ENCODE measurements around the gene SH3YL1.

Gene SH3YL1

GRCh38 chr2:263774-264492 is at the start of gene SH3YL1:
TSS of gene SH3YL1 (minus strand) at chr2:264032. CDS start at chr2:263984, 48 bp downstream.
- peak; percentile 76 for DNase-seq

- no peak for DNase-seq
These were observed 47.2 kb upstream of the SH3YL1 start for GRCh38 chr2:310994-311393.

- no peak for DNase-seq
These were observed 46.2 kb upstream of the SH3YL1 start for GRCh38 chr2:309954-310510.

- DNase-seq = peak; percentile 15
These were observed 45.5 kb upstream of the SH3YL1 start for GRCh38 chr2:309148-309953.

GRCh38 chr2:305366-305765 is 41.5 kb upstream of the SH3YL1 start:
- no peak for DNase-seq

GRCh38 chr2:296354-296753 is 32.5 kb upstream of the SH3YL1 start:
- no peak for DNase-seq

GRCh38 chr2:295090-295489 is 31.3 kb upstream of the SH3YL1 start:
- no peak for DNase-seq

GRCh38 chr2:290090-290722 is 26.4 kb upstream of the SH3YL1 start:
- no peak for DNase-seq

- no peak for DNase-seq
These were observed 25.7 kb upstream of the SH3YL1 start for GRCh38 chr2:289362-290089.

- DNase-seq = peak; percentile 4
These were observed 25.0 kb upstream of the SH3YL1 start for GRCh38 chr2:288758-289361.

GRCh38 chr2:287911-288757 is 24.3 kb upstream of the SH3YL1 start, which contains the start of gene ALKAL2:
TSS of gene ALKAL2 (minus strand) at chr2:288091. CDS start at chr2:287835, 256 bp downstream.
- peak; percentile 35 for DNase-seq

- DNase-seq = peak; percentile 42
These were observed 23.6 kb upstream of the SH3YL1 start for GRCh38 chr2:287471-287885.

GRCh38 chr2:286774-287392 is 23.1 kb upstream of the SH3YL1 start:
- DNase-seq = peak; percentile 19

GRCh38 chr2:286035-286434 is 22.2 kb upstream of the SH3YL1 start:
- DNase-seq = no peak

GRCh38 chr2:285531-285930 is 21.7 kb upstream of the SH3YL1 start:
- no peak for DNase-seq

GRCh38 chr2:284896-285492 is 21.2 kb upstream of the SH3YL1 start:
- no peak for DNase-seq

- DNase-seq = no peak
These were observed 20.4 kb upstream of the SH3YL1 start for GRCh38 chr2:283996-284794.

GRCh38 chr2:282371-283263 is 18.8 kb upstream of the SH3YL1 start:
- DNase-seq = no peak

Measured in NCI-H69 (cell line).